HepG2 (cell line): ENCODE results near the gene RPL5. TPM values are rescaled to one million over a fixed set of nuclear protein-coding genes. Genes with fewer than 3 reads are reported as not detected.

ENCODE experiments used
- ATAC-seq: fragments of 200-7000 bp; cut with Tn5 transposase; 3 replicates; pipeline ENCODE4 v1.9.1; 2020; ENCODE audit warnings: mild to moderate bottlenecking, moderate library complexity
- BruUV-seq: library from RNA; stranded (reverse); fragments of 400-500 nt; replicated peaks from 2 replicates; lab custom pipeline; 2021; lab: Mats Ljungman, UMichigan
- CTCF ChIA-PET: fragments of 300-600 bp; formaldehyde crosslinking; extraction: SDS; loops from one replicate; lab custom pipeline; 2021; ENCODE audit warnings: low total read pairs, inconsistent platforms, low intra/inter-chr PET ratio; lab: Yijun Ruan, JAX
- POLR2A ChIA-PET: fragments of 350-600 bp; sonication (Branson Sonifier 250); formaldehyde crosslinking; loops from one replicate; lab custom pipeline; 2020; ENCODE audit warnings: antibody characterized with exemption, inconsistent platforms; lab: Yijun Ruan, JAX
- DNase-seq: peaks from one replicate; pipeline ENCODE4 v3.0.0-alpha.2; 2015; ENCODE audit warnings: low spot score
- FAIRE-seq: peaks from 3 replicates; lab custom pipeline; 2011; peaks lifted over from hg19 to GRCh38; lab: Jason Lieb, UNC
- H2AFZ ChIP-seq: one replicate; pipeline ENCODE4 v1.6.1; 2011; ENCODE audit warnings: low read length, inconsistent platforms
- H3K27ac ChIP-seq: fragments of 300-600 bp; 3 replicates; pipeline ENCODE4 v1.8.0; 2011; ENCODE audit warnings: mixed run types, mild to moderate bottlenecking, mixed read lengths, low read length, inconsistent platforms; ENCODE audit not compliant: insufficient read depth; ENCODE audit errors: extremely low read length
- H3K27me3 ChIP-seq, 2 experiments: fragments of 200-600 bp in 1 of 2; 2 replicates in 1 of 2; 3 replicates in 1 of 2; pipeline versions ENCODE4 v1.6.0 to v1.8.0; 2011; ENCODE audit warnings: low read length in 2 of 2, mild to moderate bottlenecking in 2 of 2, moderate library complexity in 2 of 2, inconsistent platforms in 1 of 2; ENCODE audit not compliant: insufficient read depth in 2 of 2, control insufficient read depth in 1 of 2
- H3K36me3 ChIP-seq, 2 experiments: fragments of 200-600 bp in 1 of 2; replicated peaks in 1 of 2; 2 replicates in 1 of 2; 3 replicates in 1 of 2; pipeline versions ENCODE4 v1.5.1 to v1.8.0; 2011; ENCODE audit warnings: low read length in 2 of 2, inconsistent platforms in 1 of 2; ENCODE audit not compliant: insufficient read depth in 2 of 2, control insufficient read depth in 1 of 2
- H3K4me1 ChIP-seq: 2 replicates; pipeline ENCODE4 v1.5.1; 2012; ENCODE audit warnings: low read length, inconsistent platforms; ENCODE audit not compliant: insufficient read depth
- H3K4me2 ChIP-seq: 2 replicates; pipeline ENCODE4 v1.6.0; 2011; ENCODE audit warnings: low read depth, low read length, inconsistent platforms
- H3K4me3 ChIP-seq, 3 experiments: fragments of 200-600 bp in 1 of 3; sonication (generic), shearing (Covaris generic) in 1 of 3; replicated peaks in 1 of 3; 2 replicates each; pipeline ENCODE4 v1.5.1; 2011 to 2016; ENCODE audit warnings: low read length in 3 of 3, inconsistent platforms in 2 of 3, low read depth in 2 of 3, mild to moderate bottlenecking in 2 of 3, control low read depth in 1 of 3, mixed read lengths in 1 of 3; ENCODE audit not compliant: insufficient read depth in 1 of 3
- H3K79me2 ChIP-seq: one replicate; pipeline ENCODE4 v1.6.1; 2011; ENCODE audit warnings: low read length, inconsistent platforms; ENCODE audit not compliant: insufficient read depth
- H3K9ac ChIP-seq: 2 replicates; pipeline ENCODE4 v1.6.0; 2011; ENCODE audit warnings: mild to moderate bottlenecking, low read depth, low read length, inconsistent platforms; ENCODE audit not compliant: insufficient read depth
- H3K9me3 ChIP-seq: 2 replicates; pipeline ENCODE4 v1.5.1; 2012; ENCODE audit warnings: mild to moderate bottlenecking, low read length
- H4K20me1 ChIP-seq: 2 replicates; pipeline ENCODE4 v1.6.0; 2011; ENCODE audit warnings: inconsistent platforms, mild to moderate bottlenecking, low read length, moderate library complexity; ENCODE audit not compliant: insufficient read depth
- NFYB ChIP-seq: sonication (generic); formaldehyde crosslinking; IDR thresholded peaks from 2 replicates; pipeline ENCODE4 v1.4.0; 2020; ENCODE audit warnings: missing genetic modification reagents
- RFX1 ChIP-seq: fragments of 450-650 bp; IDR thresholded peaks from 2 replicates; pipeline ENCODE4 v1.6.1; 2017
- RFXANK ChIP-seq: IDR thresholded peaks from 2 replicates; pipeline ENCODE4 v1.6.1; 2016
- SNAPC4 ChIP-seq: sonication (generic); formaldehyde crosslinking; IDR thresholded peaks from 2 replicates; pipeline ENCODE4 v1.4.0; 2020; ENCODE audit warnings: mild to moderate bottlenecking, missing genetic modification reagents
- SUZ12 ChIP-seq: fragments of 150-350 bp; IDR thresholded peaks from 2 replicates; pipeline ENCODE4 v1.6.1; 2014; ENCODE audit warnings: low read depth, low read length
- ZFAT ChIP-seq: sonication (generic); formaldehyde crosslinking; conservative IDR thresholded peaks from 2 replicates; pipeline ENCODE4 v1.8.1; 2023; ENCODE audit warnings: missing genetic modification reagents, inconsistent platforms
- ZMAT3 ChIP-seq: sonication (generic); formaldehyde crosslinking; conservative IDR thresholded peaks from 2 replicates; pipeline ENCODE4 v1.7.0; 2021; ENCODE audit warnings: missing genetic modification reagents
- ZNF768 ChIP-seq: sonication (generic); formaldehyde crosslinking; IDR thresholded peaks from 2 replicates; pipeline ENCODE4 v1.4.0; 2020; ENCODE audit warnings: missing genetic modification reagents
- WGBS: methylation state at CpG from one replicate; pipeline ENCODE4 v1.1.6; 2017; ENCODE audit warnings: low lambda C conversion rate; 5-methylcytosine and 5-hydroxymethylcytosine counted together
- in situ Hi-C: cut with HindIII; loops from 2 replicates; pipeline ENCODE4 v1.10.0; 2017; ENCODE audit warnings: low pct_unique_long_range_greater_than_20kb; ENCODE audit not compliant: extremely low pct_ligation_motif_present
- intact Hi-C: fragments of 100-400 bp; cut with micrococcal nuclease; formaldehyde crosslinking; loops from one replicate; pipeline ENCODE4 v1.10.0; 2022; ENCODE audit not compliant: unreplicated experiment
- polyA plus RNA-seq, 8 experiments: library from polyadenylated mRNA; depleted of rRNA in 3 of 8; stranded (reverse) in 7 of 8; unstranded in 1 of 8; fragments of >200 nt; fragmentation: Illumina TruSeq in 4 of 8; extraction: Trizol in 4 of 8; gene quantifications; 2 replicates each; pipeline versions ENCODE4 v1.2.1 to v1.2.3, GENCODE V29; 2011 to 2016; ENCODE audit warnings: low read depth in 4 of 8, missing spikeins in 1 of 8, mixed read lengths in 1 of 8; ENCODE audit not compliant: insufficient read depth in 1 of 8
- total RNA-seq, 5 experiments: library from RNA; depleted of rRNA; stranded (reverse); fragments of >200 nt; fragmentation: Illumina TruSeq; extraction: Trizol; gene quantifications; 2 replicates each; pipeline ENCODE4 v1.2.3, GENCODE V29; 2016; ENCODE audit warnings: low read depth in 1 of 5

The RPL5 gene
- total and polyA plus RNA-seq, 2 of the 13 experiments (the other 11 are each of a cell fraction or from before 2014, with no cell fraction given) = 2,304 to 2,520 TPM

- TF ChIP-seq RFXANK (CRISPR knock-in tag) = peak; percentile 97
- no peak for TF ChIP-seq SUZ12
- TF ChIP-seq ZFAT (CRISPR knock-in tag) = no peak
- TF ChIP-seq ZNF768 (CRISPR knock-in tag) = no peak
- TF ChIP-seq NFYB (CRISPR knock-in tag) = 0 out of 2 replicates have a peak, but pooled peaks have one; percentile 30
- no peak for TF ChIP-seq ZMAT3 (CRISPR knock-in tag)
Observed at GRCh38 chr1:92804721-92805201, 27.1 kb upstream of the RPL5 start (continued).

DNA sequence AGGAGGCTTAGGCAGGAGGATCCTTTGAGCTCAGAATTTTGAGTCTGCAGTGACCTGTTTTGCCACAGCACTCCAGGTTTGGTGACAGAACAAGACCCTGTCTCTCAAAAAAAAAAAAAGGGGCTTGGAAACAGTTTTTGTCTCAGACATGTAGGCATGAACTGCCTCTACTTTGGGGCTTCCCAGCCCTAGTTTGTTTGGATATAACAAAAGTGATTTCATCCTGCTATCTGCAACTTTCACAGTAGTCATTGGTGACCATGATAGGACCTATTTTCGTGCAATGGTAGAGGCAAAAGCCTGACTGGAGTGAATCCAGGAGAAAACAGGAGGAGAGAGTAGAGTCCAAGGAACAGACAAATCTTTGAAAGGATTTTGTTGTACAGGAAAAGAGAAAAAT, 26.6 kb upstream of the RPL5 start:
- no peak for DNase-seq
- no peak overlapping the region for H3K27ac ChIP-seq
- H2AFZ ChIP-seq = no peak overlapping the region
- WGBS = 45% methylated on average over 1 of the region's 1 CpG
- POLR2A ChIA-PET = interaction anchor here (1.4 kb wide), 1 partner anchor 26 kb away, joined by 5 read pairs; the partner anchor contains the start of gene RPL5
- H3K4me2 ChIP-seq = peak overlapping the region; percentile 53
- TF ChIP-seq RFX1 (no peak), SNAPC4 (CRISPR knock-in tag) (0 out of 2 replicates have a peak, but pooled peaks have one; percentile 8)
- H3K79me2 ChIP-seq = no peaks in the 10 kb centered on the region
- H3K4me3 ChIP-seq = no peak overlapping the region
- ATAC-seq = no peak
- no peak overlapping the region for H3K9ac ChIP-seq
- FAIRE-seq = no peak
- in situ Hi-C loops (no loop called here), intact Hi-C loops (no loop called here)
- H3K4me1 ChIP-seq = peaks cover 17% of the 10 kb centered on the region
- CTCF ChIA-PET = no interaction called here
- no peaks in the 10 kb centered on the region for H3K9me3 ChIP-seq
- H3K27me3 ChIP-seq = no peaks in the 10 kb centered on the region
- H4K20me1 ChIP-seq = no peaks in the 10 kb centered on the region
- no TSS peak for BruUV-seq
- no peaks in the 10 kb centered on the region for H3K36me3 ChIP-seq
